ENCODE measurements around the gene ITGA7. TPM values are rescaled to one million over a fixed set of nuclear protein-coding genes. Genes with fewer than 3 reads are reported as not detected.

ITGA7 gene
- total and polyA plus RNA-seq, 2 experiments from 2014 or later, result 39.5 to 101 TPM

DNA sequence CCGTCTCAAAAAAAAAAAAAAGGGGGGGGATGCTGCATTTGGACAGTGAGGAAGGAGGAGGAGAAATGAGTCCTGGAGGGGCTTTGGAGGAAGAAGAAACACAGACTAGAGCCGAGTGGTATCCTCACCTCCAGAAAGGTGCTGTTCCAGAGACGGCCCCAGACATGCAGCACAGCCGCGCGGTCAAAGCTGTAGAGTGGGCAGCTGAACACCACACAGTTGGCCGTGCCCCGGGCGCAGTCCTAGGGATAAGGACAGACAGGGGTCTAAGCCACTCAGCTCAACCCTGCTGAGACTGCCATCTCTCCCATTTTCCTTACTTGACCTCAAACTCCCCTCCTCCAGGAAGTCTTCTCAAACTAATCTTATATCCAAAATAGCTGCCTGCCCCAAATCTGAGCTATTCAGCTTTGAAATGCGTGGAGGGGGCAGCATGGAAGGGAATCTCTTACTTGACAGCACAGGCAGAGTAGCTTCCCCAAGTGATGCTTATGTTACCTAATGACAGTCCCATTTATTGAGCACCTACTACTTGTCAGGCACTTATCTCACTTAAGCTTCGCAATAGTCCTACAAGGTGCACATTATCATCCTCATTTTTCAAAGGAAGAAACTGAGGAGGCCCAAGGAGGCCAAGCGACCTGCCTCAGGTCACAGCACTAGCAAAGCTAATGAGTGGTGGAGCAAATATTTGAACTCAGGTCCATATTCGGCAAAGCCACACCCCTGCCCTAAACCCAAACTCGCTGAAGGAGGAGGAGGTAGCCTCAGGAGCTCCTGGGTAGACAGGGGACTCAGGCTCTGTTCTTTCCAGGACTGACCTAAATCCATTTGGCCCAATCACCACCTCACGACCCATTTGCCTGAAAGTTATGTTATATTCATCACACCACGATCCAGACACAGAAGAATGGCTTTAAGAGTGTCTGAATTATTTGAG is 18.7 kb downstream of the ITGA7 start:
- H3K9me3 ChIP-seq (ENCODE audit: low read depth), result no peaks in the 10 kb centered on the region
- H3K36me3 ChIP-seq, result peaks cover 12% of the 10 kb centered on the region
- no peak for DNase-seq (ENCODE audit: low read depth in 1 of 2, low spot score in 1 of 2)
- TF ChIP-seq, protein P1, sequence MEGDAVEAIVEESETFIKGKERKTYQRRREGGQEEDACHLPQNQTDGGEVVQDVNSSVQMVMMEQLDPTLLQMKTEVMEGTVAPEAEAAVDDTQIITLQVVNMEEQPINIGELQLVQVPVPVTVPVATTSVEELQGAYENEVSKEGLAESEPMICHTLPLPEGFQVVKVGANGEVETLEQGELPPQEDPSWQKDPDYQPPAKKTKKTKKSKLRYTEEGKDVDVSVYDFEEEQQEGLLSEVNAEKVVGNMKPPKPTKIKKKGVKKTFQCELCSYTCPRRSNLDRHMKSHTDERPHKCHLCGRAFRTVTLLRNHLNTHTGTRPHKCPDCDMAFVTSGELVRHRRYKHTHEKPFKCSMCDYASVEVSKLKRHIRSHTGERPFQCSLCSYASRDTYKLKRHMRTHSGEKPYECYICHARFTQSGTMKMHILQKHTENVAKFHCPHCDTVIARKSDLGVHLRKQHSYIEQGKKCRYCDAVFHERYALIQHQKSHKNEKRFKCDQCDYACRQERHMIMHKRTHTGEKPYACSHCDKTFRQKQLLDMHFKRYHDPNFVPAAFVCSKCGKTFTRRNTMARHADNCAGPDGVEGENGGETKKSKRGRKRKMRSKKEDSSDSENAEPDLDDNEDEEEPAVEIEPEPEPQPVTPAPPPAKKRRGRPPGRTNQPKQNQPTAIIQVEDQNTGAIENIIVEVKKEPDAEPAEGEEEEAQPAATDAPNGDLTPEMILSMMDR (IDR thresholded peaks at IDR 0.05; ENCODE audit: low read depth, low read length), result no peak
- H3K4me1 ChIP-seq (ENCODE audit: low read depth), result no peaks in the 10 kb centered on the region
- no peaks in the 10 kb centered on the region for H3K27me3 ChIP-seq
- H3K4me3 ChIP-seq, result no peak overlapping the region
- H3K27ac ChIP-seq, result no peak overlapping the region

DNA sequence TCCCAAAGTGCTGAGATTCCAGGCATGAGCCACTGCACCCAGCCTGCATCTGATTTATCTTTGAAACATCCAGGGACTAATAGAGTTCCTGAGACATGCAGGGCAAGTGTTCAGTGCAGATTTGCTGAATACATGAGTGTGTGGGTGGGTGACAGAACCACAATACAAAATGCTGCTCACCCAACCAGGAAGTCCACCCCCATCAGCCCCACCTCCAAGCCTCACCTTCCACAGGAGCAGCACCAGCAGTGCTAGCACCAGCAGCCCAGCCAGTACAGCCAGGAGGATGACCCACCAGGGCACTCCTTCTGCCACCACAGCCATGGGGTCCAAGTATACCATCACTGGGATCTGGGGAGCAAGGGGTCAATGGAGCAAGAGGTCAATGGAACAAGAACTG is 20.0 kb downstream of the ITGA7 start:
- no peaks in the 10 kb centered on the region for H3K9me3 ChIP-seq (ENCODE audit: low read depth)
- H3K4me1 ChIP-seq (ENCODE audit: low read depth), result no peaks in the 10 kb centered on the region
- H3K27ac ChIP-seq, result no peak overlapping the region
- TF ChIP-seq, protein P1 (IDR thresholded peaks at IDR 0.05; ENCODE audit: low read depth, low read length), result no peak
- DNase-seq (ENCODE audit: low read depth in 1 of 2, low spot score in 1 of 2), result no peak
- no peaks in the 10 kb centered on the region for H3K27me3 ChIP-seq
- H3K4me3 ChIP-seq, result no peak overlapping the region
- peaks cover 7% of the 10 kb centered on the region for H3K36me3 ChIP-seq

DNA sequence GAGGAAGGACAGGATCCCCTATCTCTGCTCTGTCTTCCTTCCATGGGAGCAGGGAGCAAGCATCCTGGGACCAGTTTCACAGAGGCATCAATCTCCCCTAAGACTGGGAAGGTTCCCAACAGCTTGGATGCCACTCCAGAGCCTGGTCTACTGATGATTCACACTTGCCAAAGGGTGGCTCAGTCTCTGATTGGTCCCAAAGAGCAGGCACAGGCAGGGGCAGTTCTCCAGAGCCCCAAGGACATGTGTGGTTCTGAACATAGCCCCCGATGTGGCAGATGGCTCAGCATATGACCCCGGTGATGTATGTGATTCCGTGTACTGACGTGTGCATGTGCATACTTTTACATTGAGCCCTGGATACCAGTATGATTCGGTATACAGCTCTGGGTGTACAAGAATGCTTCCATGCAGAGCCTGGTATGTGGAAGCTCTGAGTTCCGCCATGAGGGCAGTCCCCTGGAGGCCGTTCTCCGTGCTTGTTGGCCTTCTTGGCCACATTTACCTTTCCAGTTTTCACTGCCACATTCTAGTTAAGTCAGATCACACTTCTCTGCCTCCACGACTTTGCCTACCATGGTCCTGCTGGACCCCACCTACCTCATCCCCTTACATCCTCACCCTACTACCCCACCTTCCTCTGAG is 21.2 kb downstream of the ITGA7 start:
- H3K36me3 ChIP-seq, result peaks cover 2% of the 10 kb centered on the region

DNA sequence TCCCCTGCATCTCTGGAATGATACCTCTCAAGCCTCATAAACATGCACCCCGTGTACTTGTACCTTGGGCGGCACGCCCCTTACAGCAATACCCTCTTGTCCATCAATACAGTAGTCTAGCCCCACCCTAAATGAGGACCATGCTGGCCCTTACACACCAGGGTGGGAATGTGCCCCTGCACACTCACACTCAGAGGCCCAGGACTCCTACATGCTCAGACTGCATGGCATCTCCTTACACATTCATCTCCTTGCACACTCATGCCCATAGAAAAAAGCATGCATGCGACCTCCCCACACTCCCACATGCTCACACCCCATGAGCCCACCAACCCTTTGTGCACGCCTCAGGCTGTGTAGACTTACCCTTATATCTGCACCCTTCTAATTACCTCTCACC is 22.0 kb downstream of the ITGA7 start:
- H3K4me1 ChIP-seq (ENCODE audit: low read depth), result peaks cover 4% of the 10 kb centered on the region
- no peaks in the 10 kb centered on the region for H3K9me3 ChIP-seq (ENCODE audit: low read depth)
- TF ChIP-seq, protein P1 (IDR thresholded peaks at IDR 0.05; ENCODE audit: low read depth, low read length), result no peak
- no peak for DNase-seq (ENCODE audit: low read depth in 1 of 2, low spot score in 1 of 2)
- H3K27me3 ChIP-seq, result no peaks in the 10 kb centered on the region
- H3K27ac ChIP-seq, result no peak overlapping the region
- no peak overlapping the region for H3K4me3 ChIP-seq
- peaks cover 2% of the 10 kb centered on the region for H3K36me3 ChIP-seq

More for the DNA sequence above, 21.2 kb downstream of the ITGA7 start:
- DNase-seq (ENCODE audit: low read depth in 1 of 2, low spot score in 1 of 2), result no peak
- TF ChIP-seq, protein P1 (IDR thresholded peaks at IDR 0.05; ENCODE audit: low read depth, low read length), result no peak
- Histone ChIP-seq H3K4me1 (ENCODE audit: low read depth) (peaks cover 4% of the 10 kb centered on the region), H3K27ac (no peak overlapping the region), H3K27me3 (no peaks in the 10 kb centered on the region), H3K4me3 (no peak overlapping the region), H3K9me3 (ENCODE audit: low read depth) (no peaks in the 10 kb centered on the region)

DNA sequence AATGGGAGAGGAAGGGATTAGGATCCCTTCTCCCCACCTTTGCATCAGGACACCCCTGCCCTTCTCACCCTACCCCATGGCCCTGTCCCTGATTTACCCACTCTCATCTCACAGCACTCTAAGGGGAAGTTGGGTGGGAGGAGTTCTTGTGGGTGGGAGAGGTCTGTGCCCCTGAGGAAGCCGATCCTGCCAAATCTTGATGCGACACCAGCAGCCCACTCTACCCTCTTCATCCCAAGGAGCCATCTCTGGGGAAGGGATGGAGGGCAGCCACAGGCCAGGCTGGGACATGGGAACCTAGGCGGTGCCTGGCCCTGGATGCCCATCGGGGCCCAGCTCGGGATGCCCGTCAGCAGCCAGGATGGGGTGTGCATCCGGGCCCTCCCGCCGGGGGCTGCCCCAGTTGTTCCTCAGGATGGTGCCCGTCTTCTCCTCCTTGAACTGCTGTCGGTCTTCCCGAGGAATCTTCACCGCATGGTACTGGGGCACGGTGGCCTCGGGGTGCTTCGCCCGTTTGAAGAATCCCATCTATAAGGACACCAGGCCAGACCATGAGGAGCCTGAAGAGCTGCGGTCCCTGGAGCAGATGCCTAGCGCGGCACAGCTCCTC is 22.8 kb downstream of the ITGA7 start:
- DNase-seq (ENCODE audit: low read depth in 1 of 2, low spot score in 1 of 2), result no peak
- Histone ChIP-seq H3K27me3 (no peaks in the 10 kb centered on the region), H3K4me1 (ENCODE audit: low read depth) (peaks cover 4% of the 10 kb centered on the region), H3K27ac (no peak overlapping the region), H3K4me3 (no peak overlapping the region), H3K9me3 (ENCODE audit: low read depth) (no peaks in the 10 kb centered on the region), H3K36me3 (peaks cover 2% of the 10 kb centered on the region)
- TF ChIP-seq, protein P1 (IDR thresholded peaks at IDR 0.05; ENCODE audit: low read depth, low read length), result no peak
